Measurements from ENCODE around the gene RASSF6. TPM values are rescaled to one million over a fixed set of nuclear protein-coding genes. Genes with fewer than 3 reads are reported as not detected.
"Not testable (repeated sequence)": the region's sequence is repeated elsewhere in the genome, so short reads cannot be mapped to it uniquely, and the experiment has no call there.

The RASSF6 gene, protein sequence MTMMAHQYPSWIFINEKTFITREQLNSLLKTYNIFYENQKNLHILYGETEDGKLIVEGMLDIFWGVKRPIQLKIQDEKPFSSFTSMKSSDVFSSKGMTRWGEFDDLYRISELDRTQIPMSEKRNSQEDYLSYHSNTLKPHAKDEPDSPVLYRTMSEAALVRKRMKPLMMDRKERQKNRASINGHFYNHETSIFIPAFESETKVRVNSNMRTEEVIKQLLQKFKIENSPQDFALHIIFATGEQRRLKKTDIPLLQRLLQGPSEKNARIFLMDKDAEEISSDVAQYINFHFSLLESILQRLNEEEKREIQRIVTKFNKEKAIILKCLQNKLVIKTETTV
- total RNA-seq (not detected), polyA plus RNA-seq (not detected), total RNA-seq (0 to 0.17 (median 0) reads per million in 6 experiments)

DNA sequence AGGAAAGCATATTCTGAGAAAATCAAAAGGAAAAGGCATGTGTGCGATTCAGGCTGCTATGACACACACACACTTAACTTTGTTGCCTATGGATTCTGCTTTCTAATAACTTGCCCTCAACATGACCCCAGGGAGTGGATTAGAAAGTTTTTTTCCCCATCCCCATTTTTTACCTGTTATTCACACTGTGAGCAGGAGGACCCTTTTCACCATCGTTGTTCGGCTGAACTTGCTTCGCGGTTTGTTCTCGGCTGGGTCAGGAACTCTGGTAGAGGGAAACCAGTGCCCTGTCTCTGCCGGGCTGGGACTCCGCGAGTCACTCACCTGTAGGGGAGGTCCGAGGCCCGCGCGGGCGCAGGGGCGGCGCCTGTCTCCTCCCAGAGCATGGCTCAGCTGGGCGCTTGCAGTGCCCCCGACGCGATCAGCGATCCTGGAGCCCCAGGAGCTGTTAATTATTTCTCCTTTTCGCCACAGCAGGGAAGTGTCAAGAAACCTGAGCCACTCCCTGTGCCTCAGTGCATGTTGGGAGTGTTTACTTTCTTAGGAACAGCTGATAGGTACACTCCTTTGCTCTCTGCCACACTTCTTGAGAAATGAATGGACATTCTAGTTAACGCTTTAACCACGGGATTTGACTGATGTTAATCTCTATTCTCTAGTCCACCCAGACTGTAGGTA is at the start of gene RASSF6:
TSS of gene RASSF6 (minus strand) at position 322 of the 678 bp plus-strand sequence. CDS start 8,641 bp downstream, outside the sequence.
- no peaks in the 10 kb centered on the region for H3K36me3 Mint-ChIP-seq
- peaks cover 3 to 23% (median 6%) of the 10 kb centered on the region in 5 donors for H3K27me3 Mint-ChIP-seq
- peak within 1 kb of the TSS in 9 of 10 donors; percentile 47 to 76 (median 66) for H3K4me3 Mint-ChIP-seq
- peaks cover 2 to 19% (median 9%) of the 10 kb centered on the region in 4 donors for H3K4me1 Mint-ChIP-seq
- DNase-seq (peak in 3 of 10 donors; percentile 0 to 10 (median 7)), ATAC-seq (peak; percentile 44 to 64)
- peak within 1 kb of the TSS in 1 of 10 donors; percentile 31 for H3K27ac Mint-ChIP-seq
- POLR2A ChIA-PET: no interaction called here
- H3K9me3 Mint-ChIP-seq: no peaks in the 10 kb centered on the region

DNA sequence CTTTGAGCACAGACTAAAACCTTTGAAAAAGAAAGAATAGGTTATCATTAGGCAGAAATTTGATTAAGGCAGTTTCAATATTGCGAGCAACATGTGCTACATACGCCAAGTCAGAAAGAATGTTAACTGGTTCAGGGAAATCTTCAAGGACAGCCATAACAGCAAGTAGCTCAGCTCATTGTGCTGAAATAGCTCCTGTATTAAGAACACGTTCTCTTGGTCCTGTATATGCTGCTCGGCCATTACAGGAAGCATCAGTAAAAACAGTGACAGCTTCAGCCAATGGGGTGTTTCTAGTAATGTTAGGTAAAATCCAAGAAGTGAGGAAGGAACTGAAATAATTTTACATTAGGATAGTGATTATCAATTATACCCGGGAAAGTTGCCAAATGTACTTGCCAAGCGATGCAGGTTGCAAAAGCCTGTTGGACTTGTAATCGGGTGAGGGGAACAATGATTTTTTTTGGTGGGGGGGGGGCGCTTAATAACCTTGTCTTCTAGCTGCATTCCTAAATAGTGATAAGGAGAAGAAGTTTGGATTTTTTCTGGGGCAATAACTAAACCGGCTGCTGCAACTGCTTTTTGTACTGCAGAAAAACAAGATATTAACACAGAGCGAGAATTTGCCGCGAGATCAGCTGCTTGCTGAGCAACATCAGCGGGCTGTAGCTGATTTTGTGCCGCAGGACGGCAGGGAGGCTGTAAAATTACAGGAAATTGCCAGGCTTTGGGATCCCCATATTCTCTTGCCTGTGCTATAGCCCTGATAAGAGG is 49.4 kb upstream of the RASSF6 start:
- no peak for ATAC-seq
- H3K27ac Mint-ChIP-seq: no peak overlapping the region
- H3K4me1 Mint-ChIP-seq: no peaks in the 10 kb centered on the region
- H3K4me3 Mint-ChIP-seq: no peak overlapping the region
- no peaks in the 10 kb centered on the region for H3K36me3 Mint-ChIP-seq
- POLR2A ChIA-PET: no interaction called here
- peaks cover 0 to 6% (median 0%) of the 10 kb centered on the region in 5 donors for H3K27me3 Mint-ChIP-seq
- DNase-seq: no peak
- no peaks in the 10 kb centered on the region for H3K9me3 Mint-ChIP-seq

DNA sequence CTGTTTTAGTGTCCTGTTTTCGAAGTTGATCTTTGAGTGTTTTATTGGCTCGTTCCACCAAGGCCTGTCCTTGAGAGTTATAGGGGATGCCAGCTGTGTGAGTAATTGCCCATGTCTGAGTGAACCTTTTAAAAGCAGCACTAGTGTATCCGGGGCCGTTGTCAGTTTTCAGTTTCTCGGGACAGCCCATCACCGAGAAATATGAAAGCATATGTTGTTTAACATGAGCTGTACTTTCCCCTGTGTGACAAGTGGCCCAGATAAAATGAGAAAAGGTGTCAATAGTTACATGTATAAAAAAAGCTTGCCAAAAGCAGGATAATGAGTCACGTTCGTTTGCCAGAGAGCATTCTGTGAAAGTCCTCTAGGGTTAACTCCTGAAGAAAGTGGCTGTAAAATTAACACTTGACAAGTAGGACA is 48.6 kb upstream of the RASSF6 start:
- ATAC-seq (no peak), DNase-seq (no peak)
- Mint-ChIP-seq H3K27ac (no peak overlapping the region), H3K27me3 (peaks cover 0 to 6% (median 0%) of the 10 kb centered on the region in 5 donors), H3K9me3 (no peaks in the 10 kb centered on the region), H3K4me1 (no peaks in the 10 kb centered on the region), H3K4me3 (no peak overlapping the region), H3K36me3 (no peaks in the 10 kb centered on the region)
- POLR2A ChIA-PET: no interaction called here

DNA sequence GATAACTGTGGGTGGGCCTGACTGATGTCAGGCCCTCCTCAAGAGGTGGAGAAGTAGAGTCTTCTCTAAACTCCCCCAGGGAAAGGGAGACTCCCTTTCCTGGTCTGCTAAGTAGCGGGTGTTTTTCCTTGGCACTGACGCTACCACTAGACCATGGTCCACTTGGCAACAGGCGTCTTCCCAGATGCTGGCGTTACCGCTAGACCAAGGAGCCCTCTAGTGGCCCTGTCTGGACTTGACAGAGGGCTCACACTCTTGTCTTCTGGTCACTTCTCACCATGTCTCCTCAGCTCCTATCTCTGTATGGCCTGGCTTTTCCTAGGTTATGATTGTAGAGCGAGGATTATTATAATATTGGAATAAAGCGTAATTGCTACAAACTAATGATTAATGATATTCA is 45.7 kb upstream of the RASSF6 start:
- H3K27me3 Mint-ChIP-seq, H3K27ac Mint-ChIP-seq, H3K9me3 Mint-ChIP-seq, POLR2A ChIA-PET, ATAC-seq, H3K36me3 Mint-ChIP-seq, H3K4me1 Mint-ChIP-seq, DNase-seq, H3K4me3 Mint-ChIP-seq: not testable (repeated sequence)

DNA sequence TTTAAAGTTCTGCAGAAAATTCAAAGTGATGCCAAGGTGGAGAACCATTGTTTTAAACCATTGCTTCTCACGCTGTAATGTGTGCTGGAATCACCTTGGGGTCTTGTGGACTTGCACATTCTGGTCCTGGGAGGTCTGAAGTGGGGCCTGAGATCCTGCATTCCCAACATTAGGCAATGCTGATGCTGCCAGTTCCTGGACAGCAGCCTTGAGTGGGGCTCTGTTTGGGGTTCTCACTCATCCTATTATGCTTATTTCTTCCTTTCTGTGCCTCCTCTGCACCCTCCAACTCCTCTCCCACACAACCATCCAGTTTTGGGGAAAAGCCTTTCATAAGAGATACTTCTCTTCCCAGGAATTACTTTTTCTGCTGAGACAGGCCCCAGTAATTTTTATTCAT is 44.2 kb upstream of the RASSF6 start:
- Mint-ChIP-seq H3K36me3 (no peaks in the 10 kb centered on the region), H3K27me3 (peaks cover 0 to 8% (median 0%) of the 10 kb centered on the region in 5 donors), H3K9me3 (no peaks in the 10 kb centered on the region)

DNA sequence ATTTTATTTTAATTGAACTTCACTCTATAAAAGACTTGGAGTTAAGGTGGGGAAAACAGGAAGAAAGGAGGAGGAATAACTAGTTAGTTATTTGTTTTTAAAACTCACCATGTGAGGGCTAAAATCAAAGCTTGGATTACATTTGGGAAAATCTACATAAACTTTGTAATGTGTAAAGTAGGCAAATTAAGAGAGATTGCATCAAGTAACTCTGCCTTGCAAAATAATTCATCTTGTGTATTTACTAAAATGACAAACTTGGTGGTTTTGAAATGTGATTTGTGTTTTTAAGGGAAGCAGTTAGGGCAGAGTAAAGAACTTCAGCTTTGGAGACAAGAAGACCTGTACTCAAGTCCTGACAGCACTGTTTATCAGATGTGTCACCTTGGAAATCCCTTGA is 43.3 kb upstream of the RASSF6 start:
- POLR2A ChIA-PET: no interaction called here
- DNase-seq (no peak), ATAC-seq (no peak)
- Mint-ChIP-seq H3K27ac (no peak overlapping the region), H3K27me3 (peaks cover 0 to 9% (median 0%) of the 10 kb centered on the region in 5 donors), H3K36me3 (no peaks in the 10 kb centered on the region), H3K4me3 (no peak overlapping the region), H3K9me3 (no peaks in the 10 kb centered on the region), H3K4me1 (no peaks in the 10 kb centered on the region)

More for the DNA sequence above, 44.2 kb upstream of the RASSF6 start:
- ATAC-seq: no peak
- no peak for DNase-seq
- Mint-ChIP-seq H3K27ac (no peak overlapping the region), H3K4me1 (no peaks in the 10 kb centered on the region), H3K4me3 (no peak overlapping the region)
- POLR2A ChIA-PET: no interaction called here

DNA sequence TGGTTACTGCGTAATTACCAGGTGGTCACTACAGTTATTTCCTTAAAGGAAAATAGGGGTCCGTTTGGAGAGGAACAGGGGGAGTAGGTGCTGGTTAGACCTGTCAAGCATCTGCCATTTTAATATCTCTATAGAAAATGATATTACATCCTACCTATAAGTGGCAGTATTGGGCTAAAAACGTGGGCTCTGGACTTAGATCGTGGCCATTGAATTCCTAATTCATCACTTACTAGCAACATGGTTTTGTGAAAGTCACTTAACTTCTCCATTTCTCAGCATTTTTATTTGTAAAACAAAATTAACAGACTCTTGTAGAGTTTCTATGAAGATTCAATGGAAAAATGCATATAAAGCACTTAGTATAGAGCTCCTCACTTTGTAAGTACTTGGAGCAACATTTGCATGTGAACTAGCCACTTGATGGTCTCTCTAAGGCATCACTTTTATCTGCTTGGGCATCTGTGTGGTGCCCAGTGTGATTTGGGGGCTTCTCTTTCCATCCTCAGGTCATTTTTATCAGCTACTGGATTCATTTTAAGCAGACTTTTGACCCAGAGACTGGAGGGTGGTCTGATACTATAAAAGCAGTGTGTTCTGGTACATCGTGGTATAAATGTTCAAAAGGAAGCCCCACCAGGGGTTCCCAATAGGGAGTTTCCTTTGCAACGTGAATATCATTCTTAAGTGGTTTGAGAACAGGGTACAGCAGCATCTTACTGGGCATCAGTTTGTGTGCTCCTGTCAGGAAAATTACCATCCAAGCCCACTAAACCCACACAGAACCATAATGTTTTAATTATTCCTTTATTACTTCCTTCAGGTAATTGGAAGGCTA is 42.7 kb upstream of the RASSF6 start:
- no peak for DNase-seq
- Mint-ChIP-seq H3K4me3 (no peak overlapping the region), H3K36me3 (no peaks in the 10 kb centered on the region), H3K9me3 (no peaks in the 10 kb centered on the region), H3K27me3 (peaks cover 0 to 9% (median 0%) of the 10 kb centered on the region in 5 donors), H3K27ac (no peak overlapping the region), H3K4me1 (no peaks in the 10 kb centered on the region)
- no peak for ATAC-seq
- POLR2A ChIA-PET: no interaction called here

DNA sequence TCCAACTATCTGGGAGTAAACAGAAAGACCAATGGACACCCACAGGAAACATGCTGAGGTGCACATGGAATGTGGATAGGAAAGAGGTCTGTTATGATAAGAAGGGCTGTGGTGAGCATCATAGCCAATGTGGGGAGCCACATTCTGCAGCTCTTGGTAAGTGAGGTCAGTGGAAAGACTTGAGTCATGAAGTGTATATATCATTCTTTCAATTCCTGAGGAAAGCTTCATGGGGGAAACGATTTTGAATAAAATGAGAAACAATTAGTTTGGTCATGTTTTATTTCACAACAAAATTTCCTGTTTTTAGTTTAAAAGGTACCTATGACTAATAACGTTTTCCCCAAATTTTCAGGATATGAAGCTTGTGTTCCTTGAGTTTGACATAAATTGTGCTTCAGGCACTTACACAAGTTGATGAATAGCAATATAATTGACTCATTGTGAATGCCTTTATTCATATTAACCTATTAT is 41.4 kb upstream of the RASSF6 start:
- ATAC-seq (no peak), DNase-seq (no peak)
- Mint-ChIP-seq H3K4me1 (no peaks in the 10 kb centered on the region), H3K27ac (no peak overlapping the region), H3K4me3 (no peak overlapping the region), H3K36me3 (no peaks in the 10 kb centered on the region), H3K27me3 (peaks cover 0 to 9% (median 0%) of the 10 kb centered on the region in 5 donors), H3K9me3 (no peaks in the 10 kb centered on the region)
- POLR2A ChIA-PET: no interaction called here

DNA sequence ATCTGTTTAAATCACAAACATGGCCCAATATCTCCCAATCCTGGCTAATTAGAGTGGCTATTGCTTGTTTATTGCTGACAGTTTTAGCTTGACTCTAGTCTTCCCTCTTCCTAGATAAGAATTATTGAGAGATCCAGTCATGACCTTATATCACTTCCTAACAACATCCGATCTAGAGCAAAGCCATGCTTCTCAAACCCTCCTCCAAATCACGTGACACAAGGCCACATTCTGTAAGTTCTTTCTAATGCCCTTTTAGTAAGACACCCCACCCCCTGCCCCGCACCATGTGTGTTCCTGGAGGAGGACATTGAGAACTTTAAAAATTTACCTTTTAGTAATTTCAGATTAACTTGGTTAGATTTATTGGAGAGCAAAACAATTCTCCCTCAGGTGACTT is 40.6 kb upstream of the RASSF6 start:
- Mint-ChIP-seq H3K9me3 (no peaks in the 10 kb centered on the region), H3K27me3 (peaks cover 0 to 9% (median 0%) of the 10 kb centered on the region in 5 donors), H3K36me3 (no peaks in the 10 kb centered on the region), H3K4me3 (no peak overlapping the region), H3K27ac (no peak overlapping the region), H3K4me1 (no peaks in the 10 kb centered on the region)
- DNase-seq (no peak), ATAC-seq (no peak)
- POLR2A ChIA-PET: no interaction called here

DNA sequence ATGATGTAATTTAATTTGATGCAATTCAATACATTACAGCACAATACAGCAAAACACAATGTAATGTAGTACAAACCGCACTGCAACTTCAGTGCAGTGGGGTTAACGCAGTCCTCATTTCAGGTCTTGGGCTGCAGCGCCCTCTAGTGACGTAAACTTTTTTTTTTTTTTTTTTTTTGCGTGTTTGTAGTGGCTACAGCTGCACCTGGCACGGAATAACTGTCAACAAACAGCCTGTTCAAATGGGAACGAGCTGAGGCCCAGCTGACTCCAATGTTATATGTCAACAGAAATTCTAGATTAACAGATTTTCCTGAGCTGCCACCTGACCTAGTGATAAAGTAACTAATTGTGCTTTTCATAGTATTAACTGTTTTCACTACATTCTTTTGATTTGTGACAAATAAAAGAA is 33.5 kb upstream of the RASSF6 start:
- H3K27ac Mint-ChIP-seq: no peak overlapping the region
- H3K9me3 Mint-ChIP-seq: no peaks in the 10 kb centered on the region
- H3K36me3 Mint-ChIP-seq: no peaks in the 10 kb centered on the region
- DNase-seq (peak in 4 of 10 donors; percentile 3 to 20 (median 14)), ATAC-seq (peak; percentile 51 to 61)
- peaks cover 0 to 8% (median 1%) of the 10 kb centered on the region in 5 donors for H3K27me3 Mint-ChIP-seq
- POLR2A ChIA-PET: no interaction called here
- no peak overlapping the region for H3K4me3 Mint-ChIP-seq
- no peaks in the 10 kb centered on the region for H3K4me1 Mint-ChIP-seq

DNA sequence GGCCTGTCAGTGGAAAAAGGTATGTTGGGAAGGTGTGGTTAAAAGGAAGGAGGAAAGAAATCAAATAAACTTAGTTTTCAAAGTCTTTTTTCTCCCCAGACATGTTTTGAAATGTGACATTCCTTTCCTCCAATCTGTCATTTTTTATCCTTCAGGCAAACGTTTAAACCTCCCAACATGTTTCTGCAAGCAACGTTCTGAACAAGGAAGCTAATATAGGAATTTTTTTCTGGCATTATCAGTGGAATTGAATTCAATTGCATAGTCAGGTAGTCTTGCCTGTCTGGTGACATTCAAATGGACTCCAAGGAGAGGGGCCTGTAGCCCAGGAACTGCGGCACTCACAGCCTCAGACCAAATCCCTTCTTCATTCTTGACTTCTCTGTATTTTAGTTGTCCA is 30.0 kb upstream of the RASSF6 start:
- POLR2A ChIA-PET: no interaction called here
- Mint-ChIP-seq H3K27ac (no peak overlapping the region), H3K4me1 (no peaks in the 10 kb centered on the region), H3K4me3 (no peak overlapping the region), H3K36me3 (no peaks in the 10 kb centered on the region), H3K27me3 (peaks cover 0 to 8% (median 4%) of the 10 kb centered on the region in 5 donors), H3K9me3 (peaks cover 0 to 6% (median 0%) of the 10 kb centered on the region in 9 donors)
- no peak for DNase-seq
- no peak for ATAC-seq

DNA sequence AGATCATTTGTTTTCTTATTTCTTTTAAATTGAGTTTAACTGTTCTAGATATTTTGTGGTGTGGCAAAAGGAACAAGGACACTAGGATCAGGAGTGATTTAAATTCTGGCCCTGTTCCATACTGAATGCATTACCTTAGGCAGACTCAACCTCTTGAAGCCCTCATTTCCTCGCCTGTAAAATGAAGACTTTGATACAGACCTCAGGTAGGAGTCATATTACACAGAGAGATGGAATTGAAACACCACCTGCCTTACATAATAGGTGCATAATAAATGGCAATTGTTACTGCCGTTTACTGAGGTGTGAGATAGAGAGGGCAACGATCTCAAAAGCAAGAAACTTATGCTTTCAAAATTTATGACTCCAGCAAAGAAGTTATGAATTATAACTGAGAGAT is 28.2 kb upstream of the RASSF6 start:
- Mint-ChIP-seq H3K4me3 (no peak overlapping the region), H3K36me3 (no peaks in the 10 kb centered on the region), H3K27ac (no peak overlapping the region), H3K4me1 (no peaks in the 10 kb centered on the region), H3K27me3 (peaks cover 0 to 15% (median 0%) of the 10 kb centered on the region in 5 donors), H3K9me3 (peaks cover 0 to 16% (median 0%) of the 10 kb centered on the region in 9 donors)
- ATAC-seq (no peak), DNase-seq (no peak)
- POLR2A ChIA-PET: no interaction called here
